ENCODE results near the gene SYPL1.

SYPL1 gene

GRCh38 chr7:106075937-106076336, 36.2 kb downstream of the SYPL1 start:
- H3K4me3 ChIP-seq (ENCODE audit: low read length), result no peak overlapping the region
- H3K36me3 ChIP-seq (ENCODE audit: insufficient read depth, low read length), result no peaks in the 10 kb centered on the region

GRCh38 chr7:106074257-106074656, 37.9 kb downstream of the SYPL1 start:
- Histone ChIP-seq H3K4me1 (ENCODE audit: insufficient read depth, low read length) (peaks cover 4% of the 10 kb centered on the region), H3K36me3 (ENCODE audit: insufficient read depth, low read length) (no peaks in the 10 kb centered on the region), H3K27me3 (ENCODE audit: insufficient read depth, low read length) (no peaks in the 10 kb centered on the region), H2AFZ (ENCODE audit: low read depth, low read length) (no peak overlapping the region), H3K9me3 (ENCODE audit: low read length) (no peaks in the 10 kb centered on the region), H3K4me3 (ENCODE audit: low read length) (no peak overlapping the region)

More at GRCh38 chr7:106075937-106076336, 36.2 kb downstream of the SYPL1 start:
- Histone ChIP-seq H3K27me3 (ENCODE audit: insufficient read depth, low read length) (no peaks in the 10 kb centered on the region), H2AFZ (ENCODE audit: low read depth, low read length) (no peak overlapping the region), H3K9me3 (ENCODE audit: low read length) (no peaks in the 10 kb centered on the region), H3K4me1 (ENCODE audit: insufficient read depth, low read length) (peaks cover 4% of the 10 kb centered on the region)

GRCh38 chr7:106073701-106074100, 38.4 kb downstream of the SYPL1 start:
- Histone ChIP-seq H3K9me3 (ENCODE audit: low read length) (no peaks in the 10 kb centered on the region), H3K36me3 (ENCODE audit: insufficient read depth, low read length) (no peaks in the 10 kb centered on the region), H2AFZ (ENCODE audit: low read depth, low read length) (no peak overlapping the region), H3K4me3 (ENCODE audit: low read length) (no peak overlapping the region), H3K4me1 (ENCODE audit: insufficient read depth, low read length) (peaks cover 4% of the 10 kb centered on the region), H3K27me3 (ENCODE audit: insufficient read depth, low read length) (no peaks in the 10 kb centered on the region)

DNA sequence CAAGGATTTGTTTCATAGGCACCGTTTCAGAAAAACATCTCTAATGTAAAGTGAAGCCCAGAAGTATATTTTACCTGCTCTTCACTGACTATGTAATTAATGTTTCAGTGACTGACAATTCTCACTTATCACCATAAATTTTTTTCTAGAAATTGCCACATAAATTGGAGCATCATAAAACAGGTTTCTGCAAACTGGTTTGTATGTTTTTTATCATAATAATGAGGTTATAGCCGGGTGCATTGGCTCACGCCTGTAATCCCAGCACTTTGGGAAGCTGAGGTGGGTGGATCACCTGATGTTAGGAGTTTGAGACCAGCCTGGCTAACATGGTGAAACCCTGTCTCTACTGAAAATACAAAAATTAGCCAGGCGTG, 39.4 kb downstream of the SYPL1 start:
- Histone ChIP-seq H3K4me1 (ENCODE audit: insufficient read depth, low read length) (peaks cover 4% of the 10 kb centered on the region), H3K36me3 (ENCODE audit: insufficient read depth, low read length) (no peaks in the 10 kb centered on the region), H2AFZ (ENCODE audit: low read depth, low read length) (no peak overlapping the region), H3K9me3 (ENCODE audit: low read length) (no peaks in the 10 kb centered on the region), H3K27me3 (ENCODE audit: insufficient read depth, low read length) (no peaks in the 10 kb centered on the region), H3K4me3 (ENCODE audit: low read length) (no peak overlapping the region)

DNA sequence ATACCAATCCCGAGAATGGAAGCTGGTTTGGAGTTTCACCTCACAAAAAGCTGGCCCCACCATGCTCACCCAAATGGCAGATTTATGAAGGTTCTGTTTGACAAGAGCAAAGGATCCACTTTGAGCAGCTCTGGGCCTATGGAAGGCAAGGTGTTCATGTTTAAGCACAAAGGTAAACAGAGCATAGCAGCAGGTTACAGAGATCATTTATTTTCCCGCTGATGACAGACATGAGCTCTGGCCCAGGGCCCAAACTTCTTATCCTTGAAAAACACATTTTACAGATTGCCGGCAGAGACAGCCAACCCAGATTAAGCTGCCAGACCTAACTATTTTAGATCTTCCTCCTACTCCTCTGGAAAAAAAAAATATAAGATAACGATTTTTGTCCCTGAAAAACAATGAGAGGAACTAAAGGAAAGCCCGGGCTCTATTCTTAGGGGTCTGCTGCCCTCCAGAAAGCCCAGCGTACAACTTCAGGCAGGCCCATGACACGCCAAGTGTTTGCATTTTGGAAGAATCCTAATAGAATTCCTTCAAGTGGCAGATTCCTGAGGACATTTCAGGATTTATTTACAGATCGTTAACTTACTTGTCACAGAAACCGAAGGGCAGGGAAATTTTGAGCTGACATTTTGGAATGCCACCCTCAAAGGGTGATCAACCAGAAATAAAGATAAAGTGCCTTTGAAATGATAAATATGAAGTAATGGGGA, 40.0 kb downstream of the SYPL1 start:
- H2AFZ ChIP-seq (ENCODE audit: low read depth, low read length), result no peak overlapping the region

DNA sequence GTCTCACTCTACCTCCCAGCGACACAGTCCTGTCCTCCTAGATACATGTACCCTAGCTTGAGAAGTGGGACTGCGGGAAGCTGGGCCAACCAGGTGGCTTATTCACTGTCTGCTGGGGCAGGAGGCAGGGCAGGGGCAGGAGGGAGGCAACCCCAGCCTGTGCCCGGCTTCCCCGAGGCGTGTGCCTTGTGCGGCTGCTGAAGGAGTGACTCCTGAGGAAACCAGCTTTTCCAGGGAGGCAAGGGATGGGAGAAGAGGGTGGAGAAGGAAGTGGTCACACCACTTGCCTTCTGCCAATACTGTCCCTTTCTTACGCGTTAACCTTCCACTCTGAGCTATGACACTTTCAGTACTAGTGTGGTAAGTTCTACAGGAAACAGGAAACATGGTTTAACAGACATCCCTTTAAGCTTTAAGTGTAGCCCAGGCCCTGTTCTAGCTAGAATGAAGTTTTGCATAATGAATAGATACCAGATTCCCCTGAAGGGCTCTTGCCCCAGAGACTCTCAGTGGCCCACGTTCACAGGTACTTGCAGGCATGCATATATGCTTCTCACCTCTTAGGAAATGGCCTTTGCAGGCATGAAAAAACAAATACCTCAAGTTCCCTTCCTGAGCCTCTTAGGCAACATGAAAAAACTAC, 40.6 kb downstream of the SYPL1 start:
- Histone ChIP-seq H3K4me3 (ENCODE audit: low read length) (no peak overlapping the region), H3K9me3 (ENCODE audit: low read length) (no peaks in the 10 kb centered on the region), H3K36me3 (ENCODE audit: insufficient read depth, low read length) (no peaks in the 10 kb centered on the region), H3K4me1 (ENCODE audit: insufficient read depth, low read length) (peaks cover 4% of the 10 kb centered on the region), H2AFZ (ENCODE audit: low read depth, low read length) (no peak overlapping the region), H3K27me3 (ENCODE audit: insufficient read depth, low read length) (no peaks in the 10 kb centered on the region)

More for the DNA sequence above, 40.0 kb downstream of the SYPL1 start:
- Histone ChIP-seq H3K27me3 (ENCODE audit: insufficient read depth, low read length) (no peaks in the 10 kb centered on the region), H3K36me3 (ENCODE audit: insufficient read depth, low read length) (no peaks in the 10 kb centered on the region), H3K9me3 (ENCODE audit: low read length) (no peaks in the 10 kb centered on the region), H3K4me3 (ENCODE audit: low read length) (no peak overlapping the region), H3K4me1 (ENCODE audit: insufficient read depth, low read length) (peaks cover 4% of the 10 kb centered on the region)

DNA sequence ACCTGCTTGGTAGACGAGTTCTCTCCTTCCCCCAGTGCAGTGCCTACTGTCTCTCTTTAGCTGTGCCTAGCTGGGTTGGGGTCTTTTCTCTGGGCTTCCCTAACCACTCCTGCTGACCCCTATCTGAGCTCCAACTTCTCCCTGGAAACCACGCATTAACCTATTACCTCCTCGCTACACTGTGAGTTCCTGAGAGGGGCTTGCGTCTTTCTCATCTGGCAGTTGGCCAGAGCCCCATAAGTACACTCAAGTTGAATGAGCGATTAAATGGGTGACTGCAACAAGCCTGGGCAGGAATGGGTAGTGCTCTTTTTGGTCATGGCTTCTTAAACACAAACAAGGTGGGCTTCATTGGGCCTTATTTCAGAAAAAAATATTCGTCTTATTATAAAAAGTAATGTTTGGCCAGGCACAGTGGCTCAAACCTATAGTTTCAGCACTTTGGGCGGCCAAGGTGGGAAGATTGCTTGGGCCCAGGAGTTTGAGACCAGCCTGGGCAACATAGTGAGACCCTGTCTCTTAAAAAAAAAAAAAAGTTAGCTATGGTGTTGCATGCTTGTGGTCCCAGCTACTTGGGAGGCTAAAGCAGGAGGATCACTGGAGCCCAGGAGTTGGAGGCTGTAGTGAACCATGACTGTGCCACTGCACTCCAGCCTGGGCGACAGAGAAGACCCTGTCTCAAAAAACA, 41.4 kb downstream of the SYPL1 start:
- Histone ChIP-seq H3K36me3 (ENCODE audit: insufficient read depth, low read length) (no peaks in the 10 kb centered on the region), H3K4me1 (ENCODE audit: insufficient read depth, low read length) (peaks cover 6% of the 10 kb centered on the region), H3K27me3 (ENCODE audit: insufficient read depth, low read length) (no peaks in the 10 kb centered on the region), H3K9me3 (ENCODE audit: low read length) (no peaks in the 10 kb centered on the region), H3K4me3 (ENCODE audit: low read length) (no peak overlapping the region), H2AFZ (ENCODE audit: low read depth, low read length) (no peak overlapping the region)

DNA sequence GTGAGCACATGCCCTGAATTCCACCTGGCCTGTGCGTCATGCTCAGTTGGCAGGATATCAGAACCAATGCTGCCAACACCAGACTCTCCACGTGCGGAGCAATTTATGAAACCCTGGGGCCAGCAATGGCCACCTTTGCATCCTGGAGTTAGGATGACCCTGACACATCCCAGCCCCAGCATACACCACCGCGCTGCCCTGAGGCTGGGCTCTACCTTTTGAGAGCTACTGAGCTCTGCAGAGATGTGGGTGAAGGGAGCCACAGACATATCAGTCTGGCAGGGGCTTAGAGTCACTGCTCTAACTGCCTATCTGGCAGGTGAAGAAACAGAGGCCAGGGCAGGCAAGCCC, 41.9 kb downstream of the SYPL1 start:
- Histone ChIP-seq H2AFZ (ENCODE audit: low read depth, low read length) (no peak overlapping the region), H3K4me3 (ENCODE audit: low read length) (no peak overlapping the region), H3K36me3 (ENCODE audit: insufficient read depth, low read length) (no peaks in the 10 kb centered on the region), H3K27me3 (ENCODE audit: insufficient read depth, low read length) (no peaks in the 10 kb centered on the region), H3K4me1 (ENCODE audit: insufficient read depth, low read length) (peaks cover 11% of the 10 kb centered on the region), H3K9me3 (ENCODE audit: low read length) (no peaks in the 10 kb centered on the region)

DNA sequence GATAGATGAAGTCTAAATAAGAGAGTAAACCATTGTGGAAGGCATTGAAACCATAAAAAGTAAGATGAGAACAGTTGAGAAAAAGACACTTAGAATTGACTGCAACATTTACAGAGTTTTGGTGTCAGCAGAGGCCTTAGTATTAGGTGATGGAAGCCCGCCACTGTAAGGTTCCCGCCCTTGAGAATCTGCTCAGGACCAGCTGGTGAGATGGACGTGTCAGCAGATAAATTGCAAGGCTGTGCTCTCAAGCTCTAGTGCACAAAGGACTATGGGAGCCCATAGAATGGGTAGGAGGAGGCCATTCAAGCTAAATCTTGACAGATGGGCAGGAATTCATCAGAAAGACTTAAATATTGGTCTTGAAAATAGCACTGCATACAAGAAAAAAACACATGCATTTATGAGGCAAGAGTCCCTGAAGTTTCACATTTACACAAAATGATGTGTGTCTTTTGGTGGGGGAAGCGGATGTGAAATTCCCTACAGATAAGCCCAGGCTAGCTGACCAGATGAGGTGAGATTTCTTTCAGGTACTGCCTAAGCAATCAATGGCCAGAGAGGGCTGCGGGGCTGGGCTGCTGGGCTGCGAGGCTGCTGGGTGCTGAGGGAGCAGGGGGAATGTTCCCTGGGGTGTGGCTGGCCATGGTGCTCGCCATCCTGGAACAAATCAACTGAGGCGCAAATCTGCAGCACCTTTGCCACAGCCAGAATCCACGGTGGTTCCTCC, 42.5 kb downstream of the SYPL1 start:
- H2AFZ ChIP-seq (ENCODE audit: low read depth, low read length), result no peak overlapping the region
- no peaks in the 10 kb centered on the region for H3K36me3 ChIP-seq (ENCODE audit: insufficient read depth, low read length)
- no peaks in the 10 kb centered on the region for H3K9me3 ChIP-seq (ENCODE audit: low read length)
- peaks cover 17% of the 10 kb centered on the region for H3K4me1 ChIP-seq (ENCODE audit: insufficient read depth, low read length)
- H3K27me3 ChIP-seq (ENCODE audit: insufficient read depth, low read length), result no peaks in the 10 kb centered on the region
- no peak overlapping the region for H3K4me3 ChIP-seq (ENCODE audit: low read length)

GRCh38 chr7:106068986-106069385, 43.1 kb downstream of the SYPL1 start:
- Histone ChIP-seq H3K9me3 (ENCODE audit: low read length) (no peaks in the 10 kb centered on the region), H3K27me3 (ENCODE audit: insufficient read depth, low read length) (no peaks in the 10 kb centered on the region), H2AFZ (ENCODE audit: low read depth, low read length) (no peak overlapping the region), H3K4me3 (ENCODE audit: low read length) (no peak overlapping the region), H3K36me3 (ENCODE audit: insufficient read depth, low read length) (no peaks in the 10 kb centered on the region), H3K4me1 (ENCODE audit: insufficient read depth, low read length) (peaks cover 20% of the 10 kb centered on the region)

DNA sequence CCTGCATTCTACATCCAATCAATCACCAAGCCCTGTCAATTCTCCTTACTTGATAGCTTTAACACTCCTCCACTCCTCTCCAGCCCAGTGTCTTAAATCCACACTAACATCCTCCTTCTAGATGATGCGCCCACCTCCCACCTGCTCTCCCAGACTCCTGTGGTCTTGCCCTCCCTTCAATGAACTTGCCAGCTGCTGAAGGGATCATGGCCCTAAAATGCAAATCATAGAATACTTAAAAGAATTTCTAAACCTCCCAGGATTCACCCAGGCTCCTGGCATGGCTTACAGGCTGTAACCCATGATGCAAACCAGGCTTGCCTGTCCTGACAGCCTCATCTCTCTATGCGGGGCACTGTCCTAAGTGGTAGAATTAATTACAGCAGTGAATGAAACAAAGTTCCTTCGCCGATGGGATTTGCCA, 43.6 kb downstream of the SYPL1 start:
- H3K4me1 ChIP-seq (ENCODE audit: insufficient read depth, low read length), result peaks cover 20% of the 10 kb centered on the region
- H3K27me3 ChIP-seq (ENCODE audit: insufficient read depth, low read length), result no peaks in the 10 kb centered on the region
- H3K36me3 ChIP-seq (ENCODE audit: insufficient read depth, low read length), result no peaks in the 10 kb centered on the region
- H3K9me3 ChIP-seq (ENCODE audit: low read length), result no peaks in the 10 kb centered on the region
- no peak overlapping the region for H3K4me3 ChIP-seq (ENCODE audit: low read length)
- no peak overlapping the region for H2AFZ ChIP-seq (ENCODE audit: low read depth, low read length)

GRCh38 chr7:106067678-106068077, 44.4 kb downstream of the SYPL1 start:
- Histone ChIP-seq H3K36me3 (ENCODE audit: insufficient read depth, low read length) (no peaks in the 10 kb centered on the region), H3K9me3 (ENCODE audit: low read length) (no peaks in the 10 kb centered on the region), H3K27me3 (ENCODE audit: insufficient read depth, low read length) (no peaks in the 10 kb centered on the region), H3K4me3 (ENCODE audit: low read length) (no peak overlapping the region), H2AFZ (ENCODE audit: low read depth, low read length) (no peak overlapping the region), H3K4me1 (ENCODE audit: insufficient read depth, low read length) (peaks cover 28% of the 10 kb centered on the region)

All from neuron (in vitro differentiated cells).